ENCODE results near the gene PLCG2. TPM values are rescaled to one million over a fixed set of nuclear protein-coding genes. Genes with fewer than 3 reads are reported as not detected.
"Not testable (repeated sequence)": the region's sequence is repeated elsewhere in the genome, so short reads cannot be mapped to it uniquely, and the experiment has no call there.

The PLCG2 gene
- polyA plus RNA-seq, 2 of the 4 experiments (the other 2 are of a cell fraction): 2.8 to 6.0 TPM

GRCh38 chr16:81799138-81799504 is 20.0 kb downstream of the PLCG2 start (continued):
- no peak for TF ChIP-seq ZFP36 (IDR thresholded peaks at IDR 0.05; ENCODE audit: borderline replicate concordance, partially characterized antibody)
- TF ChIP-seq FOSB (CRISPR knock-in tag; IDR thresholded peaks at IDR 0.05): no peak
- no peak for TF ChIP-seq EHMT2 (IDR thresholded peaks at IDR 0.05; ENCODE audit: low read depth)

GRCh38 chr16:81801724-81802123 is 22.6 kb downstream of the PLCG2 start:
- DNase-seq (ENCODE audit: low read depth in 1 of 2, low spot score in 1 of 2); H3K4me3 ChIP-seq; POLR2A ChIA-PET; H3K9me3 ChIP-seq; ATAC-seq; H3K27ac ChIP-seq; H3K4me2 ChIP-seq; FAIRE-seq; H3K4me1 ChIP-seq: not testable (repeated sequence)
- CTCF ChIA-PET: interaction anchor here (1.2 kb wide), 1 partner anchor 22 kb away, joined by 4 read pairs; no protein-coding TSS in a partner anchor
- WGBS (ENCODE audit: missing lambda C conversion rate): 91% methylated on average over 5 of the region's 5 CpGs

GRCh38 chr16:81803332-81803731 is 24.2 kb downstream of the PLCG2 start:
- FAIRE-seq: no peak
- no peak for TF ChIP-seq POLR2AphosphoS2 (conservative IDR thresholded peaks at IDR 0.05; ENCODE audit: low read length)
- H3K4me1 ChIP-seq: no peaks in the 10 kb centered on the region
- H3K4me2 ChIP-seq: no peak overlapping the region
- H3K9me3 ChIP-seq: no peaks in the 10 kb centered on the region
- H3K27ac ChIP-seq: no peak overlapping the region
- POLR2A ChIA-PET: no interaction called here
- WGBS (ENCODE audit: missing lambda C conversion rate): 80% methylated on average over 3 of the region's 3 CpGs
- no peak for ATAC-seq
- CTCF ChIA-PET: no interaction called here
- no peak overlapping the region for H3K4me3 ChIP-seq
- DNase-seq (ENCODE audit: low read depth in 1 of 2, low spot score in 1 of 2): no peak

GRCh38 chr16:81804134-81804610 is 25.1 kb downstream of the PLCG2 start:
- H3K4me1 ChIP-seq: 0 out of 3 replicates have a peak, but pooled peaks cover 1% of the 10 kb centered on the region
- POLR2A ChIA-PET: no interaction called here
- no peak overlapping the region for H3K4me3 ChIP-seq
- H3K9me3 ChIP-seq: no peaks in the 10 kb centered on the region
- CTCF ChIA-PET: interaction anchor here (0.6 kb wide), 1 partner anchor 628 kb away, joined by 4 read pairs; no protein-coding TSS in a partner anchor
- no peak for DNase-seq (ENCODE audit: low read depth in 1 of 2, low spot score in 1 of 2)
- no peak overlapping the region for H3K4me2 ChIP-seq
- H3K27ac ChIP-seq: no peak overlapping the region
- no peak for ATAC-seq
- no peak for FAIRE-seq
- no peak for TF ChIP-seq CHD2 (IDR thresholded peaks at IDR 0.05; ENCODE audit: low read length, partially characterized antibody)
- TF ChIP-seq SREBF2 (IDR thresholded peaks at IDR 0.05): no peak
- no peak for TF ChIP-seq HES2 (IDR thresholded peaks at IDR 0.05)
- no peak for TF ChIP-seq CTCF (IDR thresholded peaks at IDR 0.05)
- no peak for TF ChIP-seq ATOH8 (CRISPR knock-in tag; IDR thresholded peaks at IDR 0.05; ENCODE audit: low read depth)
- TF ChIP-seq JUN (IDR thresholded peaks at IDR 0.05): no peak
- no peak for TF ChIP-seq MYC (IDR thresholded peaks at IDR 0.05; ENCODE audit: borderline replicate concordance, low read length)
- no peak for TF ChIP-seq PBX3 (IDR thresholded peaks at IDR 0.05)
- TF ChIP-seq KDM5A (IDR thresholded peaks at IDR 0.05): no peak
- TF ChIP-seq ESRRA (IDR thresholded peaks at IDR 0.05; ENCODE audit: borderline replicate concordance, low read length): no peak
- no peak for TF ChIP-seq RFX5 (IDR thresholded peaks at IDR 0.05)
- 86% methylated on average over 2 of the region's 2 CpGs for WGBS (ENCODE audit: missing lambda C conversion rate)
